ENCODE data around the gene BNIP1. TPM values are rescaled to one million over a fixed set of nuclear protein-coding genes. Genes with fewer than 3 reads are reported as not detected.

Gene BNIP1
- total and polyA plus RNA-seq, 2 experiments from 2014 or later: 13.1 to 14.7 TPM

- no peaks in the 10 kb centered on the region for H3K9me2 ChIP-seq (replicated peaks; ENCODE audit: insufficient read depth)
- H3K36me3 ChIP-seq (replicated peaks; ENCODE audit: insufficient read depth, low read depth): no peaks in the 10 kb centered on the region
- no peaks in the 10 kb centered on the region for H3K4me1 ChIP-seq (ENCODE audit: insufficient read depth)
- no peaks in the 10 kb centered on the region for H3K9me3 ChIP-seq (ENCODE audit: low read depth)
- no peak overlapping the region for H3K27ac ChIP-seq
- no peak overlapping the region for H3K4me3 ChIP-seq
- H4K20me1 ChIP-seq (ENCODE audit: insufficient read depth, poor library complexity, severe bottlenecking): no peaks in the 10 kb centered on the region
- H2AFZ ChIP-seq: no peak overlapping the region
- H3K79me2 ChIP-seq: no peaks in the 10 kb centered on the region
- no peak overlapping the region for H3K4me2 ChIP-seq
- TF ChIP-seq EZH2 (IDR thresholded peaks at IDR 0.05; ENCODE audit: borderline replicate concordance) (no peak), EZH2phosphoT487 (IDR thresholded peaks at IDR 0.05; ENCODE audit: low read depth, severe bottlenecking, unreplicated experiment) (no peak)
- TF ChIP-seq, protein P1, sequence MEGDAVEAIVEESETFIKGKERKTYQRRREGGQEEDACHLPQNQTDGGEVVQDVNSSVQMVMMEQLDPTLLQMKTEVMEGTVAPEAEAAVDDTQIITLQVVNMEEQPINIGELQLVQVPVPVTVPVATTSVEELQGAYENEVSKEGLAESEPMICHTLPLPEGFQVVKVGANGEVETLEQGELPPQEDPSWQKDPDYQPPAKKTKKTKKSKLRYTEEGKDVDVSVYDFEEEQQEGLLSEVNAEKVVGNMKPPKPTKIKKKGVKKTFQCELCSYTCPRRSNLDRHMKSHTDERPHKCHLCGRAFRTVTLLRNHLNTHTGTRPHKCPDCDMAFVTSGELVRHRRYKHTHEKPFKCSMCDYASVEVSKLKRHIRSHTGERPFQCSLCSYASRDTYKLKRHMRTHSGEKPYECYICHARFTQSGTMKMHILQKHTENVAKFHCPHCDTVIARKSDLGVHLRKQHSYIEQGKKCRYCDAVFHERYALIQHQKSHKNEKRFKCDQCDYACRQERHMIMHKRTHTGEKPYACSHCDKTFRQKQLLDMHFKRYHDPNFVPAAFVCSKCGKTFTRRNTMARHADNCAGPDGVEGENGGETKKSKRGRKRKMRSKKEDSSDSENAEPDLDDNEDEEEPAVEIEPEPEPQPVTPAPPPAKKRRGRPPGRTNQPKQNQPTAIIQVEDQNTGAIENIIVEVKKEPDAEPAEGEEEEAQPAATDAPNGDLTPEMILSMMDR (IDR thresholded peaks at IDR 0.05; ENCODE audit: poor library complexity): no peak
- DNase-seq (ENCODE audit: low spot score): no peak
- no peaks in the 10 kb centered on the region for H3K27me3 ChIP-seq
- WGBS (ENCODE audit: low lambda C conversion rate, missing lambda C conversion rate): 78% methylated on average over 23 of the region's 23 CpGs
Observed at GRCh38 chr5:173196133-173196952, 52.0 kb downstream of the BNIP1 start.

- H3K27ac ChIP-seq: no peak overlapping the region
- WGBS (ENCODE audit: low lambda C conversion rate, missing lambda C conversion rate): 87% methylated on average over 9 of the region's 9 CpGs
- H3K9me3 ChIP-seq (ENCODE audit: low read depth): no peaks in the 10 kb centered on the region
- no peaks in the 10 kb centered on the region for H4K20me1 ChIP-seq (ENCODE audit: insufficient read depth, poor library complexity, severe bottlenecking)
- DNase-seq (ENCODE audit: low spot score): no peak
- H3K9me2 ChIP-seq (replicated peaks; ENCODE audit: insufficient read depth): no peaks in the 10 kb centered on the region
- H2AFZ ChIP-seq: no peak overlapping the region
- H3K79me2 ChIP-seq: no peaks in the 10 kb centered on the region
- no peak overlapping the region for H3K4me3 ChIP-seq
- no peaks in the 10 kb centered on the region for H3K4me1 ChIP-seq (ENCODE audit: insufficient read depth)
- no peak for TF ChIP-seq EZH2 (IDR thresholded peaks at IDR 0.05; ENCODE audit: borderline replicate concordance)
- TF ChIP-seq EZH2phosphoT487 (IDR thresholded peaks at IDR 0.05; ENCODE audit: low read depth, severe bottlenecking, unreplicated experiment): no peak
- TF ChIP-seq, protein P1 (IDR thresholded peaks at IDR 0.05; ENCODE audit: poor library complexity): no peak
- H3K36me3 ChIP-seq (replicated peaks; ENCODE audit: insufficient read depth, low read depth): no peaks in the 10 kb centered on the region
- H3K4me2 ChIP-seq: no peak overlapping the region
- peaks cover 9% of the 10 kb centered on the region for H3K27me3 ChIP-seq
Observed at GRCh38 chr5:173197375-173197891, 53.1 kb downstream of the BNIP1 start.

DNA sequence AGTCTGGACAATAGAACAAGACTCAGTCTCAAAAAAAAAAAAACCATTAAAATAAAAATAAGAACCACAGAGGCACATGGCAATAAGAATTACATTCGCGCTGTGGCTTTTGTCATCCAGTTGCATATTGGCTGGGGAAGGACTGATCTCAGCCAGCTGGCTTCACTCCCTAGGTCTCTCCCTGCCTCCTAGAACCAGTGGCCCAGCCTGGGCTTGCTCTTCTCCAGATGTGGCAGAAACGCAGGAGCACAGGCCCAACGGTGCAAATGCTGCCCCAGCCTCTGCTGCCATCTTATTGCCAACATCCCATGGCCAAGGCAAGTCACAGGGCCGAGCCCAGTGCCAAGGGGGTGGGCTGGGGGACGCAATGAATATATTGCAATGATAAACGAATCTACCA lies 53.7 kb downstream of the BNIP1 start:
- Histone ChIP-seq H3K27me3 (peaks cover 15% of the 10 kb centered on the region), H3K4me1 (ENCODE audit: insufficient read depth) (no peaks in the 10 kb centered on the region), H3K9me2 (replicated peaks; ENCODE audit: insufficient read depth) (no peaks in the 10 kb centered on the region), H4K20me1 (ENCODE audit: insufficient read depth, poor library complexity, severe bottlenecking) (no peaks in the 10 kb centered on the region), H3K9me3 (ENCODE audit: low read depth) (no peaks in the 10 kb centered on the region), H2AFZ (no peak overlapping the region), H3K4me3 (no peak overlapping the region), H3K36me3 (replicated peaks; ENCODE audit: insufficient read depth, low read depth) (no peaks in the 10 kb centered on the region), H3K4me2 (no peak overlapping the region), H3K79me2 (no peaks in the 10 kb centered on the region), H3K27ac (no peak overlapping the region)
- WGBS (ENCODE audit: low lambda C conversion rate, missing lambda C conversion rate): 90% methylated on average over 7 of the region's 7 CpGs
- TF ChIP-seq, protein P1 (IDR thresholded peaks at IDR 0.05; ENCODE audit: poor library complexity): no peak
- TF ChIP-seq EZH2phosphoT487 (IDR thresholded peaks at IDR 0.05; ENCODE audit: low read depth, severe bottlenecking, unreplicated experiment): no peak
- no peak for TF ChIP-seq EZH2 (IDR thresholded peaks at IDR 0.05; ENCODE audit: borderline replicate concordance)
- no peak for DNase-seq (ENCODE audit: low spot score)
